ENCODE results near the gene RMRP.

The RMRP gene

GRCh38 chr9:35657546-35658136, at the start of gene RMRP:
Gene RMRP, minus strand, starts transcription at chr9:35658019.
- DNase-seq: peak; percentile 62 to 100 (median 94)

GRCh38 chr9:35706951-35707350, 49.1 kb upstream of the RMRP start:
- no peak for DNase-seq

- DNase-seq: no peak
Observed at GRCh38 chr9:35705836-35706430, 48.1 kb upstream of the RMRP start.

GRCh38 chr9:35705372-35705771, 47.6 kb upstream of the RMRP start:
- no peak for DNase-seq

GRCh38 chr9:35703906-35704672, 46.3 kb upstream of the RMRP start:
- DNase-seq: no peak

GRCh38 chr9:35702696-35703095, 44.9 kb upstream of the RMRP start:
- no peak for DNase-seq

GRCh38 chr9:35700942-35701341, 43.1 kb upstream of the RMRP start:
- DNase-seq: no peak

- no peak for DNase-seq
Observed at GRCh38 chr9:35700031-35700430, 42.2 kb upstream of the RMRP start.

- DNase-seq: no peak
Observed at GRCh38 chr9:35698231-35698630, 40.4 kb upstream of the RMRP start.

GRCh38 chr9:35697486-35697885, 39.7 kb upstream of the RMRP start:
- DNase-seq: no peak

- DNase-seq: peak in 14 of 56 donors; percentile 5 to 55 (median 13)
Observed at GRCh38 chr9:35696520-35697215, 38.8 kb upstream of the RMRP start.

GRCh38 chr9:35695943-35696401, 38.2 kb upstream of the RMRP start:
- no peak for DNase-seq

- DNase-seq: no peak
Observed at GRCh38 chr9:35691757-35692301, 34.0 kb upstream of the RMRP start.

- DNase-seq: peak in 1 of 56 donors; percentile 41
Observed at GRCh38 chr9:35691334-35691650, 33.5 kb upstream of the RMRP start.

- DNase-seq: peak in 39 of 56 donors; percentile 11 to 69 (median 34)
Observed at GRCh38 chr9:35690614-35691333, 33.0 kb upstream of the RMRP start.

- no peak for DNase-seq
Observed at GRCh38 chr9:35690294-35690613, 32.4 kb upstream of the RMRP start.

- no peak for DNase-seq
Observed at GRCh38 chr9:35689542-35690293, 31.9 kb upstream of the RMRP start, which contains the start of gene TPM2. Gene TPM2, minus strand, starts transcription at chr9:35689925. Its CDS starts 108 bp downstream, at chr9:35689817.

- peak in 1 of 56 donors; percentile 7 for DNase-seq
Observed at GRCh38 chr9:35688558-35689541, 31.0 kb upstream of the RMRP start.

GRCh38 chr9:35687972-35688557, 30.2 kb upstream of the RMRP start:
- no peak for DNase-seq
